Neutrophil (primary cell): ENCODE results near the gene RIOK3.

ENCODE experiments used
- H3K27ac ChIP-seq: fragments of 200-600 bp; sonication (generic); 2 replicates; pipeline ENCODE4 v1.5.1; 2016; ENCODE audit warnings: mild to moderate bottlenecking, moderate library complexity
- H3K27me3 ChIP-seq: fragments of 200-600 bp; sonication (generic); 2 replicates; pipeline ENCODE4 v1.6.0; 2016; ENCODE audit warnings: mild to moderate bottlenecking
- H3K36me3 ChIP-seq: fragments of 200-600 bp; sonication (generic); 2 replicates; pipeline ENCODE4 v1.5.1; 2017
- H3K4me1 ChIP-seq, 2 experiments: fragments of 200-600 bp in 1 of 2; sonication (generic) in 1 of 2; 1 replicate in 1 of 2; 2 replicates in 1 of 2; pipeline versions ENCODE4 v1.5.1 to v1.6.1; 2013 to 2016; ENCODE audit warnings: low read depth in 1 of 2, low read length in 1 of 2, mild to moderate bottlenecking in 1 of 2, moderate library complexity in 1 of 2; ENCODE audit not compliant: control insufficient read depth in 1 of 2, insufficient read depth in 1 of 2
- H3K4me3 ChIP-seq, 2 experiments: fragments of 200-600 bp in 1 of 2; sonication (generic) in 1 of 2; 1 replicate in 1 of 2; 2 replicates in 1 of 2; pipeline ENCODE4 v1.5.1; 2013 to 2016; ENCODE audit warnings: low read depth in 1 of 2, low read length in 1 of 2, mild to moderate bottlenecking in 1 of 2, moderate library complexity in 1 of 2
- H3K9me3 ChIP-seq: fragments of 200-600 bp; sonication (generic); 2 replicates; pipeline ENCODE4 v1.5.1; 2016
- TF ChIP-seq, protein P1 (sequence below): fragments of 200-600 bp; sonication (generic); IDR thresholded peaks from 2 replicates; pipeline ENCODE4 v1.5.1; 2016; ENCODE audit warnings: antibody characterized with exemption

Gene RIOK3

DNA sequence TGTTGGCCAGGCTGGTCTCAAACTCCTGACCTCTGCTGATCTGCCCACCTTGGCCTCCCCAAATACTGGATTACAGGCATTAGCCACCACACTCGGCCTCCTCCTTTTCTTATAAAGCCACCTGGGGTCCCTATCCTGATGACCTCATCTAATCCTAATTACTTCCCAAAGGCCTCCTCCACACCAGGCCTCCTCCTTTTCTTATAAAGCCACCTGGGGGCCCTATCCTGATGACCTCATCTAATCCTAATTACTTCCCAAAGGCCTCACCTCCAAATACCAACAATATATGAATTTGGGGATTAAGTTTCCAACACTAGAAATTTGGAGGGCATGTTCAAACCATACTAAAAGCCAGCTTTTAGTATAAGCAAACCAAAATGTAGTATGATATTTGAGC lies 40.6 kb downstream of the RIOK3 start:
- TF ChIP-seq, protein P1, sequence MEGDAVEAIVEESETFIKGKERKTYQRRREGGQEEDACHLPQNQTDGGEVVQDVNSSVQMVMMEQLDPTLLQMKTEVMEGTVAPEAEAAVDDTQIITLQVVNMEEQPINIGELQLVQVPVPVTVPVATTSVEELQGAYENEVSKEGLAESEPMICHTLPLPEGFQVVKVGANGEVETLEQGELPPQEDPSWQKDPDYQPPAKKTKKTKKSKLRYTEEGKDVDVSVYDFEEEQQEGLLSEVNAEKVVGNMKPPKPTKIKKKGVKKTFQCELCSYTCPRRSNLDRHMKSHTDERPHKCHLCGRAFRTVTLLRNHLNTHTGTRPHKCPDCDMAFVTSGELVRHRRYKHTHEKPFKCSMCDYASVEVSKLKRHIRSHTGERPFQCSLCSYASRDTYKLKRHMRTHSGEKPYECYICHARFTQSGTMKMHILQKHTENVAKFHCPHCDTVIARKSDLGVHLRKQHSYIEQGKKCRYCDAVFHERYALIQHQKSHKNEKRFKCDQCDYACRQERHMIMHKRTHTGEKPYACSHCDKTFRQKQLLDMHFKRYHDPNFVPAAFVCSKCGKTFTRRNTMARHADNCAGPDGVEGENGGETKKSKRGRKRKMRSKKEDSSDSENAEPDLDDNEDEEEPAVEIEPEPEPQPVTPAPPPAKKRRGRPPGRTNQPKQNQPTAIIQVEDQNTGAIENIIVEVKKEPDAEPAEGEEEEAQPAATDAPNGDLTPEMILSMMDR, result no peak
- Histone ChIP-seq H3K27me3 (no peaks in the 10 kb centered on the region), H3K27ac (no peak overlapping the region), H3K4me3 (no peak overlapping the region), H3K36me3 (no peaks in the 10 kb centered on the region), H3K9me3 (no peaks in the 10 kb centered on the region), H3K4me1 (peaks cover 13 to 16% of the 10 kb centered on the region in 2 experiments)

DNA sequence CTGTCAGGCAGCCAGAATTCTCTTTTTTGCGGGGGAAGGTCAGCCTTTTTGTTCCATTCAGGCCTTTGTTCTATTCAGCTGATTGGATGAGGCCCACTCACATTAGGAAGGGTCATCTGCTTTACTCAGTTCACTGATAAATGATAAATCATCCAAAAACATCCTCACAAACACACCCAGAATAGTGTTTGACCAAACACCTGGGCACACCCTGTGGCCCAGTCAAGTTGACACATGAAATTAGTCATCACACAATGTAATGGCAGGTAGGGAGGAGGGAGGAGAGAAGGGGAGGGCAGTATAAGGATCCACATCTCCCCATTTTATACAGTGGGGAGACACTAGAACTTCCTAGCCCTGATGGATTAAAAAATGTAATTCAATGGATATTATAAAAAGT lies 41.9 kb downstream of the RIOK3 start:
- peaks cover 21 to 23% of the 10 kb centered on the region in 2 experiments for H3K4me1 ChIP-seq
- H3K36me3 ChIP-seq, result no peaks in the 10 kb centered on the region
- H3K4me3 ChIP-seq, result no peak overlapping the region
- H3K27ac ChIP-seq, result no peak overlapping the region
- no peaks in the 10 kb centered on the region for H3K27me3 ChIP-seq
- no peaks in the 10 kb centered on the region for H3K9me3 ChIP-seq
- TF ChIP-seq, protein P1, result no peak

DNA sequence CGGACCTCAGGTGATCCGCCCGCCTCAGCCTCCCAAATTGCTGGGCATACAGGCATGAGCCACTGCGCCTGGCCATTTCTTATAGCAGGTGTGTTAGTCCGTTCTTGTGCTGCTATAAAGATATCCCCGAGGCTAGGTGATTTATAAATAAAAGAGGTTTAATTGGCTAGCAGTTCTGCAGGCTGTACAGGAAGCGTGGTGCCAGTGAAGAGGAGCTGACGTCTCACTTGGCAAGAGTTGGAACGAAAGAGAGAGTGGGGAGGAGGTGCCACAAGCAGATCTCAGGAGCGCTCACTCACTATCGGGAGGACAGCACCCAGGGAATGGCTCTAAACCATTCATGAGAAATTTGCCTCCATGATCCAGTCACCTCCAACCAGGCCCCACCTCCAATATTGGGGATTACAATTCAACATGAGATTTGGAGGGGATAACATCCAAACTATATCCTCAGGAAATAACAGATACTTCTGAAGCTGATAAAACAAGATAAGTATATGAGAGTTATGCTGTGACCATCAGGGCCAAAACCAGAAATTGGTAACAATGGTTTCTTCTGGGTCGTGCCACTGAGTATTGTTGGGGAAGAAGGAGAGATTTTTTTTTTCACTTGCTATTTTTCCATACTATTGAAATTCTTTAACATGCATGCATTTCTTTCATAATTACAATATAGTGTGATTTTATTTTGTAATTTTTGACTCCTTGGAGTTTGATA lies 42.8 kb downstream of the RIOK3 start:
- no peaks in the 10 kb centered on the region for H3K27me3 ChIP-seq
- no peak overlapping the region for H3K4me3 ChIP-seq
- TF ChIP-seq, protein P1, result no peak
- no peak overlapping the region for H3K27ac ChIP-seq
- H3K36me3 ChIP-seq, result no peaks in the 10 kb centered on the region
- no peaks in the 10 kb centered on the region for H3K9me3 ChIP-seq
- peaks cover 21 to 23% of the 10 kb centered on the region in 2 experiments for H3K4me1 ChIP-seq

DNA sequence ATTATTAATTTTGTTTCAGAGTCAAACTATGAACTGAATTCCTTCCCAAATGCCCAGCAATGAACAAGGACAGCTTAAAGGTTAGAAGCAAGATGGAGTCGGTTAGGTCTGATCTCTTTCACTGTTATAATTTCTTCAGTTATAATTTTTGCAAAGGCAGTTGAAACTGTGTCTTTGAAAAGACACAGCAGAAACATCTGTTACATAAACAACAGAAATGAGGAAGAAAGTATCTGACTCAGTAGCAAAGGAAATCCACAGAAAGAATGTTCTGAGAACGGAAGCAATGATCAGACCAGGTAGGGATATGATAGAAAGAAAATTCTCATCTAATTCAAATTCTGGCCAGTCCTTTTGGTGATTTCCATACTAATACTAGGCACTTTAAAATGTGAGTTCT lies 45.0 kb downstream of the RIOK3 start:
- Histone ChIP-seq H3K4me3 (no peak overlapping the region), H3K36me3 (no peaks in the 10 kb centered on the region), H3K27ac (peak overlapping the region; percentile 66), H3K9me3 (no peaks in the 10 kb centered on the region), H3K27me3 (no peaks in the 10 kb centered on the region), H3K4me1 (peaks cover 30 to 33% of the 10 kb centered on the region in 2 experiments)
- TF ChIP-seq, protein P1, result no peak

DNA sequence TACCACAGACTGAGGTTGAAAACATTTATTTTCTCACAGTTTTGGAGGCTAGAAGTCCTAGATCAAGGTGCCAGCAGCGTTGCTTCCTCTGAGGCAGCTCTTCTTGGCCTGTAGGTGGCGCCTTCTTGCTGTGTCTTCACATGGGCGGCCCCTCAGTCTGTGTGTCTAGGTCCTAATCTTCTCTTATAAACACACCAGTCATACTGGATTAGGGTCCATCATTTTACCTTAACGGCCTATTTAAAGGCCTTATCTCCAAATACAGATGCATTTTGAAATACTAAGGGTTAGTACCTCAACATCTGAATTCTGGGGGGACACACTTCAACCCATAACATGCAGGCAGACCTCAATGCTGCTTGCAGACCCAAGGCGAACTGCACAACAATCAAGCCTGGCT lies 45.8 kb downstream of the RIOK3 start:
- H3K4me1 ChIP-seq, result peaks cover 33 to 35% of the 10 kb centered on the region in 2 experiments
- no peak overlapping the region for H3K4me3 ChIP-seq
- H3K27me3 ChIP-seq, result no peaks in the 10 kb centered on the region
- peak overlapping the region; percentile 66 for H3K27ac ChIP-seq
- no peaks in the 10 kb centered on the region for H3K36me3 ChIP-seq
- TF ChIP-seq, protein P1, result peak; percentile 70
- no peaks in the 10 kb centered on the region for H3K9me3 ChIP-seq
